AG04450 (cell line): ENCODE measurements around the gene CFAP221. TPM values are rescaled to one million over a fixed set of nuclear protein-coding genes. Genes with fewer than 3 reads are reported as not detected.

Experiments used
- CTCF ChIA-PET: fragments of 300-600, 350-600 bp; formaldehyde crosslinking; extraction: SDS; loops from one replicate; lab custom pipeline; 2022; ENCODE audit warnings: antibody characterized with exemption, inconsistent platforms; lab: Charles Lee
- POLR2A ChIA-PET: fragments of 350-600 bp; formaldehyde crosslinking; extraction: SDS; loops from one replicate; lab custom pipeline; 2021; ENCODE audit warnings: antibody characterized with exemption, inconsistent platforms; lab: Yijun Ruan, JAX
- DNase-seq: peaks from one replicate; pipeline ENCODE4 v3.0.0-alpha.2; 2011; ENCODE audit warnings: low read depth, low spot score
- H3K27ac ChIP-seq: one replicate; pipeline ENCODE4 v1.5.1; 2012; ENCODE audit warnings: low read depth, low read length, control low read depth
- H3K27me3 ChIP-seq: one replicate; pipeline ENCODE4 v1.6.0; 2012; ENCODE audit warnings: low read length; ENCODE audit not compliant: control insufficient read depth, insufficient read depth
- H3K4me3 ChIP-seq: 2 replicates; pipeline ENCODE4 v1.5.1; 2011; ENCODE audit warnings: mild to moderate bottlenecking, low read depth, low read length, control low read depth
- H3K9me3 ChIP-seq: 2 replicates; pipeline ENCODE4 v1.5.1; 2012; ENCODE audit warnings: low read length; ENCODE audit not compliant: control insufficient read depth, insufficient read depth
- polyA plus RNA-seq: library from polyadenylated mRNA; depleted of rRNA; stranded (reverse); fragments of >200 nt; gene quantifications from 2 replicates; pipeline ENCODE4 v1.2.3, GENCODE V29; 2011
- TF ChIP-seq, protein P1 (sequence below): IDR thresholded peaks from 2 replicates; pipeline ENCODE4 v1.5.1; 2011; ENCODE audit warnings: low read depth, low read length, control low read depth, inconsistent platforms

CFAP221 gene
- polyA plus RNA-seq, 1 experiment, result not detected

- no peak for DNase-seq
- Histone ChIP-seq H3K4me3 (no peak overlapping the region), H3K27ac (no peak overlapping the region), H3K9me3 (no peaks in the 10 kb centered on the region), H3K27me3 (no peaks in the 10 kb centered on the region)
- CTCF ChIA-PET, result no interaction called here
- TF ChIP-seq, protein P1, sequence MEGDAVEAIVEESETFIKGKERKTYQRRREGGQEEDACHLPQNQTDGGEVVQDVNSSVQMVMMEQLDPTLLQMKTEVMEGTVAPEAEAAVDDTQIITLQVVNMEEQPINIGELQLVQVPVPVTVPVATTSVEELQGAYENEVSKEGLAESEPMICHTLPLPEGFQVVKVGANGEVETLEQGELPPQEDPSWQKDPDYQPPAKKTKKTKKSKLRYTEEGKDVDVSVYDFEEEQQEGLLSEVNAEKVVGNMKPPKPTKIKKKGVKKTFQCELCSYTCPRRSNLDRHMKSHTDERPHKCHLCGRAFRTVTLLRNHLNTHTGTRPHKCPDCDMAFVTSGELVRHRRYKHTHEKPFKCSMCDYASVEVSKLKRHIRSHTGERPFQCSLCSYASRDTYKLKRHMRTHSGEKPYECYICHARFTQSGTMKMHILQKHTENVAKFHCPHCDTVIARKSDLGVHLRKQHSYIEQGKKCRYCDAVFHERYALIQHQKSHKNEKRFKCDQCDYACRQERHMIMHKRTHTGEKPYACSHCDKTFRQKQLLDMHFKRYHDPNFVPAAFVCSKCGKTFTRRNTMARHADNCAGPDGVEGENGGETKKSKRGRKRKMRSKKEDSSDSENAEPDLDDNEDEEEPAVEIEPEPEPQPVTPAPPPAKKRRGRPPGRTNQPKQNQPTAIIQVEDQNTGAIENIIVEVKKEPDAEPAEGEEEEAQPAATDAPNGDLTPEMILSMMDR, result no peak
- POLR2A ChIA-PET, result no interaction called here
These were observed 6.6 kb downstream of the CFAP221 start for GRCh38 chr2:119550856-119551255.

GRCh38 chr2:119552902-119553301 lies 8.7 kb downstream of the CFAP221 start:
- POLR2A ChIA-PET, result no interaction called here
- Histone ChIP-seq H3K9me3 (no peaks in the 10 kb centered on the region), H3K27me3 (no peaks in the 10 kb centered on the region), H3K27ac (no peak overlapping the region), H3K4me3 (no peak overlapping the region)
- TF ChIP-seq, protein P1, result no peak
- CTCF ChIA-PET, result no interaction called here
- no peak for DNase-seq

GRCh38 chr2:119553687-119554344 lies 9.6 kb downstream of the CFAP221 start:
- Histone ChIP-seq H3K27me3 (no peaks in the 10 kb centered on the region), H3K4me3 (no peak overlapping the region), H3K27ac (no peak overlapping the region), H3K9me3 (no peaks in the 10 kb centered on the region)
- no peak for DNase-seq
- ChIA-PET CTCF (no interaction called here), POLR2A (no interaction called here)
- TF ChIP-seq, protein P1, result no peak

GRCh38 chr2:119565481-119565880 lies 21.2 kb downstream of the CFAP221 start:
- Histone ChIP-seq H3K27ac (no peak overlapping the region), H3K4me3 (no peak overlapping the region), H3K9me3 (no peaks in the 10 kb centered on the region), H3K27me3 (peaks cover 2% of the 10 kb centered on the region)
- TF ChIP-seq, protein P1, result no peak
- ChIA-PET POLR2A (no interaction called here), CTCF (no interaction called here)
- no peak for DNase-seq

- TF ChIP-seq, protein P1, result no peak
- POLR2A ChIA-PET, result no interaction called here
- CTCF ChIA-PET, result no interaction called here
- no peak for DNase-seq
- H3K4me3 ChIP-seq, result no peak overlapping the region
- peaks cover 2% of the 10 kb centered on the region for H3K27me3 ChIP-seq
- no peaks in the 10 kb centered on the region for H3K9me3 ChIP-seq
- no peak overlapping the region for H3K27ac ChIP-seq
These were observed 23.0 kb downstream of the CFAP221 start for GRCh38 chr2:119567292-119567691.
